CD1c-positive myeloid dendritic cell (primary cell): Measurements from ENCODE around the gene CD300LF.
A peak's percentile ranks its signal among the peaks of the same experiment; 100 is the strongest.

Experiments used
- DNase-seq: peaks from one replicate; pipeline ENCODE4 v3.0.0-alpha.2; 2016; ENCODE audit errors: extremely low spot score

CD300LF gene

GRCh38 chr17:74687886-74688285 is 24.8 kb downstream of the CD300LF start:
- no peak for DNase-seq

- DNase-seq, result peak; percentile 80
These were observed 26.0 kb downstream of the CD300LF start for GRCh38 chr17:74686761-74687160.

GRCh38 chr17:74682471-74683190 is 30.1 kb downstream of the CD300LF start:
- peak; percentile 54 for DNase-seq

GRCh38 chr17:74682028-74682427 is 30.7 kb downstream of the CD300LF start:
- DNase-seq, result peak; percentile 86

GRCh38 chr17:74680941-74681340 is 31.8 kb downstream of the CD300LF start:
- no peak for DNase-seq

GRCh38 chr17:74680213-74680612 is 32.5 kb downstream of the CD300LF start:
- no peak for DNase-seq

- DNase-seq, result no peak
These were observed 33.3 kb downstream of the CD300LF start for GRCh38 chr17:74679374-74679773.

- no peak for DNase-seq
These were observed 34.2 kb downstream of the CD300LF start for GRCh38 chr17:74678541-74678940.

- no peak for DNase-seq
These were observed 34.9 kb downstream of the CD300LF start for GRCh38 chr17:74677558-74678466.

- peak; percentile 90 for DNase-seq
These were observed 41.5 kb downstream of the CD300LF start for GRCh38 chr17:74671031-74671771.

GRCh38 chr17:74670329-74670728 is 42.4 kb downstream of the CD300LF start:
- DNase-seq, result no peak

- no peak for DNase-seq
These were observed 49.2 kb downstream of the CD300LF start for GRCh38 chr17:74663561-74663960.

- no peak for DNase-seq
These were observed 52.8 kb downstream of the CD300LF start for GRCh38 chr17:74659889-74660288.

GRCh38 chr17:74658620-74659019 is 54.1 kb downstream of the CD300LF start:
- DNase-seq, result no peak

GRCh38 chr17:74654742-74655141 is 58.0 kb downstream of the CD300LF start:
- no peak for DNase-seq

- no peak for DNase-seq
These were observed 60.7 kb downstream of the CD300LF start for GRCh38 chr17:74652020-74652419.

GRCh38 chr17:74649909-74650308 is 62.8 kb downstream of the CD300LF start:
- DNase-seq, result no peak

GRCh38 chr17:74647871-74648672 is 64.7 kb downstream of the CD300LF start:
- DNase-seq, result no peak

- DNase-seq, result peak; percentile 66
These were observed 66.5 kb downstream of the CD300LF start for GRCh38 chr17:74646231-74646630.

- DNase-seq, result peak; percentile 31
These were observed 67.7 kb downstream of the CD300LF start for GRCh38 chr17:74645010-74645409.

GRCh38 chr17:74644419-74644818 is 68.3 kb downstream of the CD300LF start:
- DNase-seq, result no peak
